PC-9 (cell line): Measurements from ENCODE around the gene KCNJ6. TPM values are rescaled to one million over a fixed set of nuclear protein-coding genes. Genes with fewer than 3 reads are reported as not detected.

Experiments
- BruUV-seq: library from RNA; stranded (reverse); fragments of 400-500 nt; replicated peaks from 2 replicates; lab custom pipeline; 2021; lab: Mats Ljungman, UMichigan
- CTCF ChIA-PET: fragments of 300-600 bp; sonication (Branson Sonifier 250); formaldehyde crosslinking; loops from one replicate; lab custom pipeline; 2022; ENCODE audit warnings: antibody characterized with exemption; lab: Charles Lee
- POLR2A ChIA-PET: fragments of 300-600 bp; sonication (Branson Sonifier 250); formaldehyde crosslinking; loops from one replicate; lab custom pipeline; 2022; ENCODE audit warnings: antibody characterized with exemption; ENCODE audit not compliant: unreplicated experiment; lab: Charles Lee
- DNase-seq, 2 experiments: peaks; one replicate each; pipeline versions ENCODE4 v3.0.0 to v3.0.0-alpha.2; 2015 to 2022; ENCODE audit warnings: mixed read lengths in 1 of 2
- H2AFZ ChIP-seq: fragments of 200-600 bp; sonication (generic); 2 replicates; pipeline ENCODE4 v1.8.1; 2017; ENCODE audit warnings: antibody characterized with exemption
- H3F3A ChIP-seq: fragments of 200-600 bp; sonication (generic); 2 replicates; pipeline ENCODE4 v1.8.1; 2017; ENCODE audit warnings: antibody characterized with exemption, mild to moderate bottlenecking, low read depth; ENCODE audit not compliant: insufficient read depth
- H3K27ac ChIP-seq: fragments of 200-600 bp; sonication (generic); 2 replicates; pipeline ENCODE4 v1.6.1; 2016; ENCODE audit warnings: mixed run types
- H3K27me3 ChIP-seq: fragments of 200-600 bp; sonication (generic); 2 replicates; pipeline ENCODE4 v1.6.1; 2016; ENCODE audit warnings: low read depth, mixed run types; ENCODE audit not compliant: insufficient read depth
- H3K36me3 ChIP-seq: fragments of 200-600 bp; sonication (generic); 2 replicates; pipeline ENCODE4 v1.6.1; 2016; ENCODE audit warnings: low read depth, mixed run types
- H3K4me1 ChIP-seq: fragments of 200-600 bp; sonication (generic); replicated peaks from 2 replicates; pipeline ENCODE4 v1.6.1; 2016; ENCODE audit warnings: mixed run types; ENCODE audit not compliant: insufficient read depth
- H3K4me2 ChIP-seq: fragments of 200-600 bp; sonication (generic); 2 replicates; pipeline ENCODE4 v1.6.1; 2017; ENCODE audit warnings: mixed run types
- H3K4me3 ChIP-seq: fragments of 200-600 bp; sonication (generic); 2 replicates; pipeline ENCODE4 v1.6.1; 2016; ENCODE audit warnings: mixed run types
- H3K79me2 ChIP-seq: fragments of 200-600 bp; sonication (generic); 2 replicates; pipeline ENCODE4 v1.6.1; 2017; ENCODE audit warnings: low read depth, mixed run types
- H3K9me2 ChIP-seq: fragments of 200-600 bp; sonication (generic); 2 replicates; pipeline ENCODE4 v1.8.1; 2017; ENCODE audit warnings: mild to moderate bottlenecking; ENCODE audit not compliant: insufficient read depth
- H3K9me3 ChIP-seq: fragments of 200-600 bp; sonication (generic); 2 replicates; pipeline ENCODE4 v1.8.1; 2016; ENCODE audit warnings: low read depth; ENCODE audit not compliant: insufficient read depth
- H4K20me1 ChIP-seq: fragments of 200-600 bp; sonication (generic); 2 replicates; pipeline ENCODE4 v1.8.1; 2017; ENCODE audit not compliant: insufficient read depth
- EZH2 ChIP-seq: fragments of 200-600 bp; sonication (generic); IDR thresholded peaks from 2 replicates; pipeline ENCODE4 v1.8.0; 2017; ENCODE audit warnings: antibody characterized with exemption, low read depth
- intact Hi-C: fragments of 100-400 bp; cut with micrococcal nuclease; formaldehyde crosslinking; loops from one replicate; pipeline ENCODE4 v1.10.0; 2022; ENCODE audit not compliant: unreplicated experiment
- total RNA-seq: library from RNA; stranded (reverse); gene quantifications from 2 replicates; pipeline ENCODE4 v1.2.3, GENCODE V29; 2021
- TF ChIP-seq, protein P1 (sequence below): fragments of 200-600 bp; sonication (generic); conservative IDR thresholded peaks from 2 replicates; pipeline ENCODE4 v1.6.1; 2017; ENCODE audit warnings: mixed run types, antibody characterized with exemption, mild to moderate bottlenecking, moderate library complexity

KCNJ6 gene
- total RNA-seq, 1 experiment from 2014 or later = not detected

DNA sequence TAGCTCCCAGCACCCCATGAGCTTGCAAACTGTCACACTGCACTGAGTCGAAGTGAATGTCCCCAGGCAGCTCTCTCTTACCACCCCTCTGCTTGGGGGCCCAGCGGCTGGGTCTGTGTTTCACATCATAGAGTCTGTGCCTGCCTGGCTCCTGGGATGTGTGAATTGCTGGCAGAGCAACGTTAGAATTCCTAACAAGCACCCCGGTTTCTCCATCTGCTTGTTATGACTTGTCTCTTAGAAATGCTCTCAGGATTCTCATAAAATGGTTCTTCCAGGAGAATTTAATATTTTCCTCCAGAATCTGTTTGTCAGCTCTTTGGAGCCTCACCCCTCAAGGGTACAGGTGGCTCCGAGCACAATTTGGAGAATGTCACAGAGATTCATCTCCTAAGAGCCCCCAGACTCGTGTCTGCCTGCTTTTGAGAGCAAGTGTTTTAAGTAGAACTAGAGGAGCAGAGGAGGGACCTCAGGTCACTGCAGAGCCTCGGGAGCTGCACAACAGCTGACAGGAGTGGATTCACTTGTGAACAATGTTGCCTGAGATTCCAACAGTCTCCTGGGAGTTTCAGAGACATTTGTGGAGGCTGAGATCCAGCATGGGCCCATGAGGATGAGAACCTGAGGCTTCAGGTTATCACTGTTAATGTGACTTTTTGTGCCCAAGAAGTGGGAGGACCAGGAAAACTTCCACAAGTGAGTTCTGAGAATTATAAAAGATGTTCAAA lies 131.5 kb downstream of the KCNJ6 start:
- Histone ChIP-seq H3K36me3 (no peaks in the 10 kb centered on the region), H3K9me3 (no peaks in the 10 kb centered on the region), H3K27ac (no peak overlapping the region), H3K4me3 (no peak overlapping the region), H3K4me1 (no peaks in the 10 kb centered on the region), H2AFZ (no peak overlapping the region), H3K9me2 (no peaks in the 10 kb centered on the region), H3K4me2 (no peak overlapping the region), H3F3A (no peaks in the 10 kb centered on the region), H3K27me3 (no peaks in the 10 kb centered on the region), H3K79me2 (no peaks in the 10 kb centered on the region), H4K20me1 (no peaks in the 10 kb centered on the region)
- TF ChIP-seq, protein P1, sequence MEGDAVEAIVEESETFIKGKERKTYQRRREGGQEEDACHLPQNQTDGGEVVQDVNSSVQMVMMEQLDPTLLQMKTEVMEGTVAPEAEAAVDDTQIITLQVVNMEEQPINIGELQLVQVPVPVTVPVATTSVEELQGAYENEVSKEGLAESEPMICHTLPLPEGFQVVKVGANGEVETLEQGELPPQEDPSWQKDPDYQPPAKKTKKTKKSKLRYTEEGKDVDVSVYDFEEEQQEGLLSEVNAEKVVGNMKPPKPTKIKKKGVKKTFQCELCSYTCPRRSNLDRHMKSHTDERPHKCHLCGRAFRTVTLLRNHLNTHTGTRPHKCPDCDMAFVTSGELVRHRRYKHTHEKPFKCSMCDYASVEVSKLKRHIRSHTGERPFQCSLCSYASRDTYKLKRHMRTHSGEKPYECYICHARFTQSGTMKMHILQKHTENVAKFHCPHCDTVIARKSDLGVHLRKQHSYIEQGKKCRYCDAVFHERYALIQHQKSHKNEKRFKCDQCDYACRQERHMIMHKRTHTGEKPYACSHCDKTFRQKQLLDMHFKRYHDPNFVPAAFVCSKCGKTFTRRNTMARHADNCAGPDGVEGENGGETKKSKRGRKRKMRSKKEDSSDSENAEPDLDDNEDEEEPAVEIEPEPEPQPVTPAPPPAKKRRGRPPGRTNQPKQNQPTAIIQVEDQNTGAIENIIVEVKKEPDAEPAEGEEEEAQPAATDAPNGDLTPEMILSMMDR = no peak
- no peak for TF ChIP-seq EZH2
- DNase-seq = no peak
- intact Hi-C loops = no loop called here
- no TSS peak for BruUV-seq
- ChIA-PET CTCF (no interaction called here), POLR2A (interaction anchor here (0.6 kb wide), 1 partner anchor 1463 kb away, joined by 14 read pairs; no protein-coding TSS in a partner anchor)

DNA sequence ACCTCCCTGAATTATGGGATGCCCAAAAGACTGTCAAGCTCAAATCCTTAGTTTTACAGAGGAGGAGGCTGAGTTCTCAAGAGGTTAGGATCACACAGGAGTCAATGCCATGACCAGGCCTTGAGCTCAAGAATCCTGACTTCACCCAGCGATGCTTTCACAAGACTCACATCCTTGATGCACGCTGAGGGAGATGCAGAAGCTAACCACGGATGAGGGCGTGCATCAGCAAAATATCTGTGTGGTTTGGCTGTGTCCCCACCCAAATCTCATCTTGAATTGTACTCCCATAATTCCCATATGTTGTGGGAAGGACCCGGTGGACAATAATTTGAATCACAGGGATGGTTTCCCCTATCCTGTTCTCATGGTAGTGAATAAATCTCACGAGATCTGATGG lies 133.2 kb downstream of the KCNJ6 start:
- DNase-seq = no peak
- Histone ChIP-seq H3K9me3 (no peaks in the 10 kb centered on the region), H3K4me1 (no peaks in the 10 kb centered on the region), H3F3A (no peaks in the 10 kb centered on the region), H4K20me1 (no peaks in the 10 kb centered on the region), H3K79me2 (no peaks in the 10 kb centered on the region), H3K27me3 (no peaks in the 10 kb centered on the region; the same call in 1 of the 2 replicates), H3K36me3 (no peaks in the 10 kb centered on the region), H3K4me3 (no peak overlapping the region), H3K9me2 (no peaks in the 10 kb centered on the region), H3K4me2 (no peak overlapping the region), H3K27ac (no peak overlapping the region), H2AFZ (no peak overlapping the region)
- no peak for TF ChIP-seq EZH2
- TF ChIP-seq, protein P1 = no peak
- ChIA-PET CTCF (no interaction called here), POLR2A (no interaction called here)
- intact Hi-C loops = no loop called here
- BruUV-seq = no TSS peak

DNA sequence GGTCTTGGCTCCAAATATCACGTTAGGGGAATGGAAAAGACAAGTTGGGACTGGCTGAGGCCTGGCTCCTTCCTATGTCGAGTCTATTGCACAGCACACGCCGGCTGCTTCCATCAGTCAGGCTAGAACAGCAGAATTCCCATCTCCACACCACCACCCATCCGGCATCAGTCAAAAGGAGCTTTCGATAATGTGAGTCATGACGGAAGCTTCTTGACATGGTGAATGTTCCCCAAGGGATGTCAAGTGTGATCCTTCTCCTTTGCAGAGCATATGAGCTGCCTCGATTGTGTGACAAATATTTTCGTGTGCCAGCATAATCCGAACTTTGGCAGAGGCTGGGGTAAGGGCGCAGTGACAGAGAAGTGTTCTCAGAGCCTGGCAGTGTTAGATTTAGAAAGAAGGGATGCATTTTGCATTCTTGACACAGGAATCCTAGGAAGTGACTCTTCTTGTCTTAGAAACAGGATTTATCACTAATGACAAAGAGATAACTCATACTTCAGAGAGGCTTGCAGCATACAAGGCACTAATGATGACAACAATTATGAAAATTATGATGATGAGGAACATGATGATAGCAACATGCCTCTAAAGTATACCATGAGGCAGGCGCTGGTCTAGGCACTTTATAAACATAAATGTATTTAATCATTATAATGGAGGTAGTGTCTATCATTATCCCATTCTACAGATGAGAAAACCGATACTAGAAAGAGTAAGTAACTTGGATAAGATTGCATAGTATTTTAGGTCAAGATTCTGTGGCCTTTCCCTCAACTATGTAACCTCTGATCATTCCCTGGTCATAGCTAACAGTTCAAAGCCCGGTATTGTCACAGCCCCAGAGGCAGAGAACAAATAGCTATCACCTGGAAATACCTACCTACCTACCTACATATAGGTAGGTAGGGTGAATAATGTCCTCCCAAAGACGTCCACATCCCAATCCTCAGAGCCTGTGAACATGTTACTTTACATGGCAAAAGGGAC lies 135.0 kb downstream of the KCNJ6 start:
- Histone ChIP-seq H3K27ac (no peak overlapping the region), H3K27me3 (no peaks in the 10 kb centered on the region; the same call in 1 of the 2 replicates), H3K4me3 (no peak overlapping the region), H3F3A (no peaks in the 10 kb centered on the region), H3K79me2 (no peaks in the 10 kb centered on the region), H3K4me1 (no peaks in the 10 kb centered on the region), H3K9me3 (no peaks in the 10 kb centered on the region), H4K20me1 (no peaks in the 10 kb centered on the region), H3K9me2 (no peaks in the 10 kb centered on the region), H3K36me3 (no peaks in the 10 kb centered on the region), H2AFZ (no peak overlapping the region), H3K4me2 (no peak overlapping the region)
- no peak for TF ChIP-seq EZH2
- TF ChIP-seq, protein P1 = no peak
- no peak for DNase-seq
- BruUV-seq = no TSS peak
- intact Hi-C loops = loop anchor here (1.0 kb wide), 1 partner anchor 9 kb away; no protein-coding TSS in a partner anchor
- CTCF ChIA-PET = no interaction called here
- POLR2A ChIA-PET = no interaction called here
